Activated T-helper 17 cell treated with anti-CD3 and anti-CD28 coated beads, Interleukin-2, amount 50 U/mL, for 72 hours (primary cell): ENCODE data around the gene ADGRL3. TPM values are rescaled to one million over a fixed set of nuclear protein-coding genes. Genes with fewer than 3 reads are reported as not detected.
A peak's percentile ranks its signal among the peaks of the same experiment; 100 is the strongest.
"Not testable (repeated sequence)": the region's sequence is repeated elsewhere in the genome, so short reads cannot be mapped to it uniquely, and the experiment has no call there.

Source experiments
- ATAC-seq: fragments of 150-1000 bp; cut with Tn5 transposase; replicated peaks from 2 replicates; pipeline ENCODE4 v1.10.0; 2021; ENCODE audit warnings: mild to moderate bottlenecking, moderate library complexity
- H3K27ac Mint-ChIP-seq: one replicate; pipeline ENCODE4 v1.8.0; 2022; ENCODE audit warnings: mixed read lengths
- H3K27me3 Mint-ChIP-seq: one replicate; pipeline ENCODE4 v1.8.0; 2022; ENCODE audit warnings: mixed read lengths
- H3K36me3 Mint-ChIP-seq: one replicate; pipeline ENCODE4 v1.8.0; 2022; ENCODE audit warnings: low read depth, mild to moderate bottlenecking, mixed read lengths
- H3K4me1 Mint-ChIP-seq: one replicate; pipeline ENCODE4 v1.8.0; 2022; ENCODE audit warnings: mixed read lengths
- H3K4me3 Mint-ChIP-seq: one replicate; pipeline ENCODE4 v1.8.0; 2022; ENCODE audit warnings: mild to moderate bottlenecking, mixed read lengths
- H3K9me3 Mint-ChIP-seq: one replicate; pipeline ENCODE4 v1.8.0; 2022; ENCODE audit warnings: mixed read lengths
- total RNA-seq, 2 donors: library from RNA; stranded (reverse); gene quantifications; one replicate each; pipeline ENCODE4 v1.2.3, GENCODE V29; 2022

ADGRL3 gene
- total RNA-seq, 2 donors from 2014 or later: not detected

- Mint-ChIP-seq H3K4me1 (no peaks in the 10 kb centered on the region), H3K4me3 (no peak overlapping the region), H3K27ac (no peak overlapping the region), H3K9me3 (peaks cover 14% of the 10 kb centered on the region), H3K36me3 (no peaks in the 10 kb centered on the region), H3K27me3 (no peaks in the 10 kb centered on the region)
- no peak for ATAC-seq
Measured at GRCh38 chr4:61838072-61838471, 637.9 kb downstream of the ADGRL3 start.

GRCh38 chr4:61841714-61842113 is 641.6 kb downstream of the ADGRL3 start:
- no peak for ATAC-seq
- H3K27ac Mint-ChIP-seq: no peak overlapping the region

GRCh38 chr4:61851126-61851525 is 651.0 kb downstream of the ADGRL3 start:
- Mint-ChIP-seq H3K27me3 (no peaks in the 10 kb centered on the region), H3K9me3 (peaks cover 4% of the 10 kb centered on the region), H3K4me1 (no peaks in the 10 kb centered on the region), H3K27ac (no peak overlapping the region), H3K36me3 (no peaks in the 10 kb centered on the region), H3K4me3 (no peak overlapping the region)
- no peak for ATAC-seq

More at GRCh38 chr4:61841714-61842113, 641.6 kb downstream of the ADGRL3 start:
- Mint-ChIP-seq H3K27me3 (no peaks in the 10 kb centered on the region), H3K4me3 (no peak overlapping the region), H3K9me3 (peaks cover 14% of the 10 kb centered on the region), H3K4me1 (no peaks in the 10 kb centered on the region), H3K36me3 (no peaks in the 10 kb centered on the region)

GRCh38 chr4:61852105-61852504 is 652.0 kb downstream of the ADGRL3 start:
- not testable (repeated sequence) for H3K36me3 Mint-ChIP-seq, H3K4me1 Mint-ChIP-seq, H3K9me3 Mint-ChIP-seq, H3K27ac Mint-ChIP-seq, ATAC-seq, H3K4me3 Mint-ChIP-seq, H3K27me3 Mint-ChIP-seq

GRCh38 chr4:61853041-61853440 is 652.9 kb downstream of the ADGRL3 start:
- no peaks in the 10 kb centered on the region for H3K36me3 Mint-ChIP-seq

GRCh38 chr4:61860376-61860775 is 660.2 kb downstream of the ADGRL3 start:
- Mint-ChIP-seq H3K4me1 (no peaks in the 10 kb centered on the region), H3K4me3 (no peak overlapping the region), H3K27ac (no peak overlapping the region), H3K9me3 (peaks cover 3% of the 10 kb centered on the region), H3K27me3 (no peaks in the 10 kb centered on the region), H3K36me3 (no peaks in the 10 kb centered on the region)
- no peak for ATAC-seq

More at GRCh38 chr4:61853041-61853440, 652.9 kb downstream of the ADGRL3 start:
- Mint-ChIP-seq H3K27me3 (no peaks in the 10 kb centered on the region), H3K4me1 (no peaks in the 10 kb centered on the region), H3K27ac (no peak overlapping the region), H3K9me3 (peaks cover 8% of the 10 kb centered on the region), H3K4me3 (no peak overlapping the region)
- no peak for ATAC-seq

- no peak overlapping the region for H3K27ac Mint-ChIP-seq
- no peak for ATAC-seq
- H3K4me3 Mint-ChIP-seq: no peak overlapping the region
- H3K36me3 Mint-ChIP-seq: no peaks in the 10 kb centered on the region
- H3K9me3 Mint-ChIP-seq: peaks cover 7% of the 10 kb centered on the region
- H3K27me3 Mint-ChIP-seq: no peaks in the 10 kb centered on the region
- H3K4me1 Mint-ChIP-seq: no peaks in the 10 kb centered on the region
Measured at GRCh38 chr4:61864286-61864685, 664.2 kb downstream of the ADGRL3 start.

- Mint-ChIP-seq H3K27ac (no peak overlapping the region), H3K4me3 (no peak overlapping the region), H3K4me1 (no peaks in the 10 kb centered on the region), H3K36me3 (no peaks in the 10 kb centered on the region), H3K9me3 (peaks cover 7% of the 10 kb centered on the region), H3K27me3 (no peaks in the 10 kb centered on the region)
- ATAC-seq: no peak
Measured at GRCh38 chr4:61866378-61867030, 666.4 kb downstream of the ADGRL3 start.

- Mint-ChIP-seq H3K4me3 (no peak overlapping the region), H3K27me3 (no peaks in the 10 kb centered on the region), H3K9me3 (peaks cover 15% of the 10 kb centered on the region), H3K27ac (no peak overlapping the region), H3K36me3 (no peaks in the 10 kb centered on the region), H3K4me1 (no peaks in the 10 kb centered on the region)
- no peak for ATAC-seq
Measured at GRCh38 chr4:61872983-61873382, 672.9 kb downstream of the ADGRL3 start.

- no peaks in the 10 kb centered on the region for H3K36me3 Mint-ChIP-seq
- no peaks in the 10 kb centered on the region for H3K27me3 Mint-ChIP-seq
- H3K4me3 Mint-ChIP-seq: no peak overlapping the region
- no peak overlapping the region for H3K27ac Mint-ChIP-seq
- H3K9me3 Mint-ChIP-seq: peaks cover 13% of the 10 kb centered on the region
- no peaks in the 10 kb centered on the region for H3K4me1 Mint-ChIP-seq
- ATAC-seq: peak; percentile 12
Measured at GRCh38 chr4:61877266-61877665, 677.1 kb downstream of the ADGRL3 start.

- H3K4me1 Mint-ChIP-seq: no peaks in the 10 kb centered on the region
- H3K4me3 Mint-ChIP-seq: no peak overlapping the region
- no peak overlapping the region for H3K27ac Mint-ChIP-seq
- H3K36me3 Mint-ChIP-seq: no peaks in the 10 kb centered on the region
- peaks cover 16% of the 10 kb centered on the region for H3K9me3 Mint-ChIP-seq
- ATAC-seq: peak; percentile 23
- H3K27me3 Mint-ChIP-seq: no peaks in the 10 kb centered on the region
Measured at GRCh38 chr4:61877893-61878292, 677.8 kb downstream of the ADGRL3 start.

- H3K27me3 Mint-ChIP-seq: no peaks in the 10 kb centered on the region
- no peak overlapping the region for H3K27ac Mint-ChIP-seq
- no peak for ATAC-seq
- peaks cover 15% of the 10 kb centered on the region for H3K9me3 Mint-ChIP-seq
- no peaks in the 10 kb centered on the region for H3K4me1 Mint-ChIP-seq
- no peak overlapping the region for H3K4me3 Mint-ChIP-seq
- H3K36me3 Mint-ChIP-seq: no peaks in the 10 kb centered on the region
Measured at GRCh38 chr4:61882381-61882780, 682.3 kb downstream of the ADGRL3 start.

GRCh38 chr4:61886131-61886530 is 686.0 kb downstream of the ADGRL3 start:
- Mint-ChIP-seq H3K27me3 (no peaks in the 10 kb centered on the region), H3K27ac (no peak overlapping the region), H3K36me3 (no peaks in the 10 kb centered on the region), H3K9me3 (peaks cover 10% of the 10 kb centered on the region), H3K4me1 (no peaks in the 10 kb centered on the region), H3K4me3 (no peak overlapping the region)
- no peak for ATAC-seq

GRCh38 chr4:61889117-61889516 is 689.0 kb downstream of the ADGRL3 start:
- Mint-ChIP-seq H3K4me3 (no peak overlapping the region), H3K36me3 (no peaks in the 10 kb centered on the region), H3K4me1 (no peaks in the 10 kb centered on the region), H3K27ac (no peak overlapping the region), H3K9me3 (peaks cover 3% of the 10 kb centered on the region), H3K27me3 (no peaks in the 10 kb centered on the region)
- no peak for ATAC-seq

- Mint-ChIP-seq H3K27ac (no peak overlapping the region), H3K9me3 (peaks cover 3% of the 10 kb centered on the region), H3K36me3 (no peaks in the 10 kb centered on the region), H3K4me3 (no peak overlapping the region), H3K27me3 (no peaks in the 10 kb centered on the region), H3K4me1 (no peaks in the 10 kb centered on the region)
- ATAC-seq: no peak
Measured at GRCh38 chr4:61890321-61890720, 690.2 kb downstream of the ADGRL3 start.

- Mint-ChIP-seq H3K36me3 (no peaks in the 10 kb centered on the region), H3K4me1 (no peaks in the 10 kb centered on the region), H3K9me3 (peaks cover 6% of the 10 kb centered on the region), H3K27ac (no peak overlapping the region), H3K4me3 (no peak overlapping the region), H3K27me3 (no peaks in the 10 kb centered on the region)
- no peak for ATAC-seq
Measured at GRCh38 chr4:61891953-61892352, 691.8 kb downstream of the ADGRL3 start.
